Superior temporal gyrus (tissue), 1 donor: ENCODE measurements around the gene CAVIN1.
A peak's percentile ranks its signal among the peaks of the same experiment; 100 is the strongest.
"Not testable (repeated sequence)": the region's sequence is repeated elsewhere in the genome, so short reads cannot be mapped to it uniquely, and the experiment has no call there.

ENCODE experiments used
- DNase-seq: peaks from one replicate; pipeline ENCODE4 v3.0.0-alpha.2; 2016; ENCODE audit errors: extremely low spot score

The CAVIN1 gene

GRCh38 chr17:42429726-42430447, 6.8 kb upstream of the CAVIN1 start:
- no peak for DNase-seq

- peak; percentile 88 for DNase-seq
Observed at GRCh38 chr17:42428141-42428944, 5.3 kb upstream of the CAVIN1 start.

- no peak for DNase-seq
Observed at GRCh38 chr17:42424991-42425610, 2.0 kb upstream of the CAVIN1 start.

- no peak for DNase-seq
Observed at GRCh38 chr17:42423766-42424165, 710 bp upstream of the CAVIN1 start.

GRCh38 chr17:42422412-42422957, 571 bp downstream of the CAVIN1 start:
- no peak for DNase-seq

GRCh38 chr17:42421507-42422338, 1.3 kb downstream of the CAVIN1 start:
- DNase-seq = no peak

GRCh38 chr17:42421136-42421506, 1.9 kb downstream of the CAVIN1 start:
- no peak for DNase-seq

- not testable (repeated sequence) for DNase-seq
Observed at GRCh38 chr17:42417981-42418380, 5.1 kb downstream of the CAVIN1 start.

- DNase-seq = no peak
Observed at GRCh38 chr17:42414704-42415409, 8.2 kb downstream of the CAVIN1 start.

GRCh38 chr17:42413464-42414040, 9.5 kb downstream of the CAVIN1 start:
- DNase-seq = peak; percentile 6

- DNase-seq = no peak
Observed at GRCh38 chr17:42411905-42412679, 11.0 kb downstream of the CAVIN1 start.

- peak; percentile 9 for DNase-seq
Observed at GRCh38 chr17:42411361-42411760, 11.7 kb downstream of the CAVIN1 start.

- DNase-seq = peak; percentile 8
Observed at GRCh38 chr17:42410319-42410685, 12.8 kb downstream of the CAVIN1 start.

GRCh38 chr17:42409523-42410318, 13.3 kb downstream of the CAVIN1 start:
- DNase-seq = no peak

- DNase-seq = peak; percentile 88
Observed at GRCh38 chr17:42408061-42408460, 15.0 kb downstream of the CAVIN1 start.

- peak; percentile 90 for DNase-seq
Observed at GRCh38 chr17:42407289-42407836, 15.7 kb downstream of the CAVIN1 start.

- DNase-seq = no peak
Observed at GRCh38 chr17:42406615-42407288, 16.3 kb downstream of the CAVIN1 start.

- DNase-seq = peak; percentile 85
Observed at GRCh38 chr17:42405963-42406495, 17.0 kb downstream of the CAVIN1 start.
